Erythroblast (primary cell): ENCODE measurements around the gene OR1Q1.
"Not testable (repeated sequence)": the region's sequence is repeated elsewhere in the genome, so short reads cannot be mapped to it uniquely, and the experiment has no call there.

Source experiments
- GATA1 ChIP-seq: IDR thresholded peaks from 2 replicates; pipeline ENCODE4 v1.6.1; 2011; ENCODE audit warnings: low read depth, mild to moderate bottlenecking, control low read depth, low read length, moderate library complexity
- POLR2A ChIP-seq: IDR thresholded peaks from 2 replicates; pipeline ENCODE4 v1.6.1; 2011; ENCODE audit warnings: mild to moderate bottlenecking, low read length

DNA sequence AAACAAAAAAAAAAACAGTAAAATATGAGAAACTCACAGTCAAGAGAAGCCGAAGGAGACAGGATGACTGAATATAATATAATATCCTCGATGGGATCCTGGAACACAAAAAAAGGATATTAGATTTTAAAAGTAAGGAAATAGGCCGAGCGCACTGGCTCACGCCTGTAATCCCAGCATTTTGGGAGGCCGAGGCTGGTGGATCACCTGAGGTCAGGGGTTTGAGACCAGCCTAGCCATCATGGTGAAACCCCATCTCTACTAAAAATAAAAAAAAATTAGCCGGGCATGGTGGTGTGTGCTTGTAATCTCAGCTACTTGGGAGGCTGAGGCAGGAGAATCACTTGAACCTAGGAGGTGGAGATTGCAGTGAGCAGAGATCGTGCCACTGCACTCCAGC is 31.3 kb upstream of the OR1Q1 start, which contains the start of gene OR1L8:
- TF ChIP-seq POLR2A, GATA1: not testable (repeated sequence)
